Measurements from ENCODE around the gene ADD1. TPM values are rescaled to one million over a fixed set of nuclear protein-coding genes. Genes with fewer than 3 reads are reported as not detected.

Gene ADD1
- total and polyA plus RNA-seq, 11 donors: 179 to 275 (median 215) TPM

- Histone ChIP-seq H3K27me3 (no peaks in the 10 kb centered on the region), H3K36me3 (no peaks in the 10 kb centered on the region), H3K4me1 (peaks cover 26 to 98% (median 89%) of the 10 kb centered on the region in 12 donors), H3K4me3 (peak overlapping the region in 1 of 12 donors; percentile 29), H3K27ac (peak overlapping the region; percentile 60 to 84 (median 74)), H3K9me3 (no peaks in the 10 kb centered on the region)
- peak; percentile 57 to 80 (median 72) for DNase-seq
- peak; percentile 75 to 87 (median 85) for ATAC-seq
- intact Hi-C loops (cut with DNase I): loop anchor here in 1 of 10 donors (10.0 kb wide), 1 partner anchor 96 kb away; no protein-coding TSS in a partner anchor
- 52 to 63% (median 58%) methylated on average over 6 of the region's 6 CpGs for WGBS, 4 donors
- TF ChIP-seq CTCF (IDR thresholded peaks at IDR 0.05): no peak
- TF ChIP-seq POLR2A (IDR thresholded peaks at IDR 0.05): peak in 1 of 2 donors; percentile 33
Observed at GRCh38 chr4:2860391-2861348, 17.0 kb downstream of the ADD1 start.

GRCh38 chr4:2861631-2862436 is 18.2 kb downstream of the ADD1 start:
- TF ChIP-seq CTCF (IDR thresholded peaks at IDR 0.05) (no peak), POLR2A (IDR thresholded peaks at IDR 0.05) (no peak)
- Histone ChIP-seq H3K9me3 (no peaks in the 10 kb centered on the region), H3K4me3 (peak overlapping the region in 2 of 12 donors; percentile 23 to 29), H3K27me3 (no peaks in the 10 kb centered on the region), H3K4me1 (peaks cover 35 to 100% (median 97%) of the 10 kb centered on the region in 12 donors), H3K36me3 (no peaks in the 10 kb centered on the region), H3K27ac (peak overlapping the region; percentile 60 to 84 (median 74))
- DNase-seq (no peak), ATAC-seq (peak in 2 of 4 donors; percentile 23 to 28)
- intact Hi-C loops (cut with DNase I): loop anchor here in 1 of 10 donors (10.0 kb wide), 1 partner anchor 97 kb away; no protein-coding TSS in a partner anchor
- 63 to 73% (median 66%) methylated on average over 4 of the region's 4 CpGs for WGBS, 4 donors

- 27 to 40% (median 35%) methylated on average over 1 of the region's 1 CpG for WGBS, 4 donors
- TF ChIP-seq CTCF (IDR thresholded peaks at IDR 0.05) (no peak), POLR2A (IDR thresholded peaks at IDR 0.05) (no peak)
- peak in 2 of 4 donors; percentile 24 to 25 for ATAC-seq
- Histone ChIP-seq H3K9me3 (no peaks in the 10 kb centered on the region), H3K4me1 (peaks cover 40 to 100% (median 100%) of the 10 kb centered on the region in 12 donors), H3K36me3 (no peaks in the 10 kb centered on the region), H3K27me3 (no peaks in the 10 kb centered on the region), H3K27ac (peak overlapping the region in 11 of 12 donors; percentile 60 to 84 (median 72)), H3K4me3 (peak overlapping the region in 2 of 12 donors; percentile 23 to 29)
- DNase-seq: no peak
- intact Hi-C loops (cut with DNase I): loop anchor here in 1 of 10 donors (10.0 kb wide), 1 partner anchor 98 kb away; no protein-coding TSS in a partner anchor
Observed at GRCh38 chr4:2862528-2862927, 18.9 kb downstream of the ADD1 start.

Data from heart left ventricle (tissue), 16 donors.